ENCODE data around the gene FBXW11.

FBXW11 gene

GRCh38 chr5:171965745-171966144 is 40.7 kb downstream of the FBXW11 start:
- no peak for TF ChIP-seq CTCF (IDR thresholded peaks at IDR 0.05; ENCODE audit: low read depth, low read length)
- DNase-seq (ENCODE audit: extremely low read depth, low read depth): no peak

GRCh38 chr5:171963416-171963815 is 43.0 kb downstream of the FBXW11 start:
- no peak for DNase-seq (ENCODE audit: extremely low read depth, low read depth)
- TF ChIP-seq CTCF (IDR thresholded peaks at IDR 0.05; ENCODE audit: low read depth, low read length): no peak

GRCh38 chr5:171961117-171961516 is 45.3 kb downstream of the FBXW11 start:
- TF ChIP-seq CTCF (IDR thresholded peaks at IDR 0.05; ENCODE audit: low read depth, low read length): no peak

GRCh38 chr5:171957591-171958251 is 48.7 kb downstream of the FBXW11 start:
- no peak for TF ChIP-seq CTCF (IDR thresholded peaks at IDR 0.05; ENCODE audit: low read depth, low read length)
- DNase-seq (ENCODE audit: extremely low read depth, low read depth): no peak

More at GRCh38 chr5:171961117-171961516, 45.3 kb downstream of the FBXW11 start:
- no peak for DNase-seq (ENCODE audit: extremely low read depth, low read depth)

- TF ChIP-seq CTCF (IDR thresholded peaks at IDR 0.05; ENCODE audit: low read depth, low read length): no peak
- DNase-seq (ENCODE audit: extremely low read depth, low read depth): no peak
Observed at GRCh38 chr5:171956887-171957495, 49.4 kb downstream of the FBXW11 start.

- no peak for DNase-seq (ENCODE audit: extremely low read depth, low read depth)
- TF ChIP-seq CTCF (IDR thresholded peaks at IDR 0.05; ENCODE audit: low read depth, low read length): no peak
Observed at GRCh38 chr5:171956314-171956713, 50.1 kb downstream of the FBXW11 start.

GRCh38 chr5:171955761-171956160 is 50.7 kb downstream of the FBXW11 start:
- no peak for TF ChIP-seq CTCF (IDR thresholded peaks at IDR 0.05; ENCODE audit: low read depth, low read length)
- DNase-seq (ENCODE audit: extremely low read depth, low read depth): no peak
